GM12873 (cell line): Measurements from ENCODE around the gene STK10.

Experiments
- CTCF ChIP-seq: IDR thresholded peaks from 2 replicates; pipeline ENCODE4 v1.5.1; 2012; ENCODE audit warnings: low read depth, mild to moderate bottlenecking, moderate library complexity, low read length, control low read depth; ENCODE audit not compliant: insufficient read depth; ENCODE audit errors: missing control alignments

The STK10 gene

DNA sequence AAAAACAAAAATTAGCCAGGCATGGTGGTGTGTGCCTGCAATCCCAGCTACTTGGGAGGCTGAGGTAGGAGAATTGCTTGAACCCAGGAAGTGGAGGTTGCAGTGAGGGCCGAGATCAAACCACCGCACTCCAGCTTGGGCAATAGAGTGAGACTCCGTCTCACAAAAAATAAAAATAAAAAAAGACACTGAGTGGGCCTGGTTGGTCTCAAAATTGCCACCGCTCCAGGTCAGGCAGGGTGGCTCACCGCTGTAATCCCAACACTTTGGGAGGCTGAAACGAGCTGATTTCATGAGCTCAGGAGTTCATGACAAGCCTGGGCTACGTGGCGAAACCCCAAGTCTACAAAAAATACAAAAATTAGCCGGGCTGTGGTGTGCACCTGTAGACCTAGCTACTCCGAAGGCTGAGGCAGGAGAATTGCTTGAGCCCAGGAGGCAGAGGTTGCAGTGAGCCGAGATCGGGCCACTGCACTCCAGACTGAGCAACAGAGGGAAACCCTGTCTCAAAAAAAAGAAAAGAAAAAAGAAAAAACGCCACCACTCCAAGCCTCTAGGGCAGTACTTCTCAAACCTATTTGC is 1.8 kb downstream of the STK10 start:
- no peak for TF ChIP-seq CTCF

DNA sequence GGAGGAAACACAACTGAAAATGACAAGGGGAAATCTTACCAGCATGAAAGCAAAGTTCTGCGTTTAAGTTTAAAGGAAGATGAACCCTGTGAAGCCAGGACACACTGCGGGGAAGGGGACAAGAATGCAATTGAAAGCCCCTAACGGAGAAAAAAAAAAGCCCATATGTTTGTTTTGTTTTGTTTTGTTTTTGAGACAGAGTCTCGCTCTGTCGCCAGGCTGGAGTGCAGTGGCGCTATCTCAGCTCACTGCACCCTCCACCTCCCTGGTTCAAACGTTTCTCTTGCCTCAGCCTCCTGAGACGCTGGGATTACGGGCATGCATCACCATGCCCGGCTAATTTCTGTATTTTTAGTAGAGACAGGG is 2.9 kb downstream of the STK10 start:
- no peak for TF ChIP-seq CTCF

- no peak for TF ChIP-seq CTCF
Measured at GRCh38 chr5:172183881-172184280, 4.1 kb downstream of the STK10 start.

- TF ChIP-seq CTCF, result no peak
Measured at GRCh38 chr5:172182291-172182690, 5.7 kb downstream of the STK10 start.

GRCh38 chr5:172180936-172181335 is 7.1 kb downstream of the STK10 start:
- TF ChIP-seq CTCF, result no peak

- no peak for TF ChIP-seq CTCF
Measured at GRCh38 chr5:172178991-172179989, 8.7 kb downstream of the STK10 start.

- TF ChIP-seq CTCF, result no peak
Measured at GRCh38 chr5:172178301-172178987, 9.6 kb downstream of the STK10 start.
